IgD-negative memory B cell (primary cell): ENCODE data around the gene HOXD9. TPM values are rescaled to one million over a fixed set of nuclear protein-coding genes. Genes with fewer than 3 reads are reported as not detected.

Source experiments
- H3K27ac Mint-ChIP-seq, 3 donors: one replicate each; pipeline ENCODE4 v1.8.0; 2020 to 2022; ENCODE audit warnings: mild to moderate bottlenecking in 3 of 3, mixed read lengths in 3 of 3, moderate library complexity in 1 of 3
- H3K27me3 Mint-ChIP-seq: one replicate; pipeline ENCODE4 v1.8.0; 2021; ENCODE audit warnings: mixed read lengths
- H3K36me3 Mint-ChIP-seq: one replicate; pipeline ENCODE4 v1.8.0; 2020; ENCODE audit warnings: mild to moderate bottlenecking, mixed read lengths
- H3K4me1 Mint-ChIP-seq, 3 donors: one replicate each; pipeline ENCODE4 v1.8.0; 2020 to 2022; ENCODE audit warnings: mixed read lengths in 3 of 3, mild to moderate bottlenecking in 1 of 3
- H3K4me3 Mint-ChIP-seq, 4 donors: one replicate each; pipeline ENCODE4 v1.8.0; 2020 to 2022; ENCODE audit warnings: mild to moderate bottlenecking in 4 of 4, mixed read lengths in 4 of 4, moderate library complexity in 3 of 4
- H3K9me3 Mint-ChIP-seq, 3 donors: one replicate each; pipeline ENCODE4 v1.8.0; 2020 to 2021; ENCODE audit warnings: mixed read lengths in 3 of 3, mild to moderate bottlenecking in 1 of 3
- polyA plus RNA-seq: library from polyadenylated mRNA; unstranded; fragments of 300-500 nt; fragmentation: Illumina TruSeq; gene quantifications from one replicate; pipeline ENCODE4 v1.2.3, GENCODE V29; 2021

HOXD9 gene
- polyA plus RNA-seq: not detected

GRCh38 chr2:176122683-176123410, at the start of gene HOXD9:
Gene HOXD9 (plus strand): TSS chr2:176122719. CDS start chr2:176122769, 50 bp downstream.
- peak within 1 kb of the TSS; percentile 77 to 94 (median 84) for H3K27ac Mint-ChIP-seq
- H3K36me3 Mint-ChIP-seq: peaks cover 1% of the 10 kb centered on the region
- H3K27me3 Mint-ChIP-seq: peaks cover 66% of the 10 kb centered on the region
- peaks cover 0 to 6% (median 2%) of the 10 kb centered on the region in 3 donors for H3K9me3 Mint-ChIP-seq
- H3K4me1 Mint-ChIP-seq: peaks cover 2 to 6% (median 3%) of the 10 kb centered on the region in 3 donors
- peak within 1 kb of the TSS in 2 of 4 donors; percentile 68 to 84 for H3K4me3 Mint-ChIP-seq

DNA sequence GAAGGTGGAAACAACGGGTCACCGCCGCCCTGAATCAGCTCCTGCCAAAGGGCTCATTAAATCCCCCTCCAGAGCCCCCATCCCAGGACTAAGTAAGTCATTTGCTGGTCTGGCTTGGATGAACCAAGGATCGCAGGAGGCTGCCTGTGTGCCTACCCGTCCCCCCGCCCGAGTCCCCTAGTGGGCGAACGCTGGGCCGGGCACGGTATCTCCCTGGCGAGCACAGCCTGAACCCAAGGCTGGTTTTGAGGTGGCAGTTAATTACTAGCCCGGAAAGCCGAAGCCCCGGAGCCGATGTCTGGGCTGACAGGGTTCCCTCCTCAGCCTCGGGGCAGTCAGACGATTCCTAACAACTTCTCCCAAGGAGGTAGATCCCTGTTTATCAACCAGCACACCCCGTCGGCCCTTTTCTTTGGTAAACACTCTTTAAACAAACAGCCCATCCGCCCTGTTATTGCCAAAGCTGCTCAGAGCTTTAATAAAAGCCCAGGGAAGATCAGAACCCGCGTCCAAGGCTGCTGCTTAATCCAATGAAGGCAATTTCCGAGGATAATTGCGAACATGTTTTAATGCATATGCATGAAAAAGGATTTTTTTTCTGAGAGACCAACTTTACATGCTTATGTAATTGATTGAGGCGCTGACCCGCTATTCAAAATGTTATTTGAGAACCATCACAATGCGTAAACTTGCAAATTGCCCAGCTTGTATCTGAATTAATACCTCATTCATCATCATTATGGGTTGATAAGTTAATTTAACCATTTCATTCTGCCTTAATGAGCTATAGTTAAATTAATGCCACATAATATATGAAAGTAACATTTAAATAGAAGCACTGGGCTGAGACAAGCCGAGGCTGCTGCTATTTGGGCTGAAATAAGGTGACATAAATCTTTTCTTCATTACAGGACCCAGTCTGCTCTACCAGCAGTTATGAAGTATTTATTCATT, 49.3 kb upstream of the HOXD9 start:
- peaks cover 2 to 12% (median 3%) of the 10 kb centered on the region in 3 donors for H3K9me3 Mint-ChIP-seq
- H3K4me1 Mint-ChIP-seq: peaks cover 0 to 6% (median 5%) of the 10 kb centered on the region in 3 donors
- no peak overlapping the region for H3K4me3 Mint-ChIP-seq
- H3K27me3 Mint-ChIP-seq: peaks cover 75% of the 10 kb centered on the region
- H3K36me3 Mint-ChIP-seq: peaks cover 1% of the 10 kb centered on the region
- peak overlapping the region in 2 of 3 donors; percentile 55 to 85 for H3K27ac Mint-ChIP-seq

DNA sequence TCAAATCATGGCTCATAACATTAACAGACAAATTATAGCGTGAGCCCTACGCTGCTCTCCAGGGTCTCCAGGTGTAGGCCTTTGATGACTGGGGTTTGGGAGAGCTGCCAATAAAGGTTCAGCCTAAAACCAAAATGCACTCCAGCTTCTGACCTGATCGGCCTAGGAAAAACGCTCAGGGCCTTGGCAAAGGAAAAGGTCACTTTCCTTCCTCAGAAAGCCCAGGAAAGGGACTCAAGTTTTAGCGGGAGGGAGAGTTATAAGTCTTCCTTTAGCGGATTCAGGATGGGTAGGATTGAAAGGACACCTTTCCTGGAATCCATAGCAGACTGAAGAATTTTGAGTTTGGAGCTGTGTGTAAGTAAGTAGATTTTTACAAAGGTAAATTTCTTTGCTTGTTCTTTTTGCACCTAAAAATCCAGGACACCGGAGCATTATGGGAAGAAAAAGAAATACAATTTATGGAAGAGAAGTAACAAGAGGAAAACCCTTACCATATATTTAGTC, 47.5 kb upstream of the HOXD9 start:
- peaks cover 0 to 6% (median 2%) of the 10 kb centered on the region in 3 donors for H3K4me1 Mint-ChIP-seq
- H3K9me3 Mint-ChIP-seq: peaks cover 4 to 14% (median 6%) of the 10 kb centered on the region in 3 donors
- peaks cover 67% of the 10 kb centered on the region for H3K27me3 Mint-ChIP-seq
- H3K27ac Mint-ChIP-seq: peak overlapping the region in 2 of 3 donors; percentile 55 to 61
- H3K4me3 Mint-ChIP-seq: no peak overlapping the region
- peaks cover 1% of the 10 kb centered on the region for H3K36me3 Mint-ChIP-seq

- H3K27ac Mint-ChIP-seq: peak overlapping the region in 2 of 3 donors; percentile 0 to 61
- H3K4me3 Mint-ChIP-seq: peak overlapping the region in 1 of 4 donors; percentile 32
- H3K4me1 Mint-ChIP-seq: peaks cover 0 to 6% (median 2%) of the 10 kb centered on the region in 3 donors
These were observed 47.0 kb upstream of the HOXD9 start for GRCh38 chr2:176075481-176075880.

DNA sequence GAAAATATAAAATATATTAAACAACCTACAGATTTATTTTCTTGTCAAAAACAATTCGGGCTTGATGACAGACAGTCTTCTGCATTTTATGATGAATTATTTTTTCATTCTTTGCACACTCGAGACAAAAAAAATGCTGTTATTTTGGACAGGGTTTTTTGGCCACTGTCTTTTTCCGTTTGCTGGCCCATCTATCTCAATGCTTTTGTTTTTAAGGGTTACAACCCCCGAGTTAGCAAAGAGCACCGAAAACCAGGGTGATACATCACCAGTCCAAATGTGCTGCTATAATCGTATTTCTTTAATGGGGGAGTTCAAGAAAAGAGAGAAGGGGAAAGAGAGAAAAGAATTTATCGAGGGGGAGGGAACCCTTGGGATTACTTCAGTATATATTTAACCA, 46.5 kb upstream of the HOXD9 start:
- peaks cover 0 to 6% (median 2%) of the 10 kb centered on the region in 3 donors for H3K4me1 Mint-ChIP-seq
- peaks cover 61% of the 10 kb centered on the region for H3K27me3 Mint-ChIP-seq
- peaks cover 4 to 13% (median 6%) of the 10 kb centered on the region in 3 donors for H3K9me3 Mint-ChIP-seq
- peak overlapping the region in 1 of 3 donors; percentile 61 for H3K27ac Mint-ChIP-seq
- H3K36me3 Mint-ChIP-seq: peaks cover 1% of the 10 kb centered on the region
- peak overlapping the region in 1 of 4 donors; percentile 36 for H3K4me3 Mint-ChIP-seq

More at GRCh38 chr2:176075481-176075880, 47.0 kb upstream of the HOXD9 start:
- H3K36me3 Mint-ChIP-seq: peaks cover 1% of the 10 kb centered on the region
- H3K27me3 Mint-ChIP-seq: peaks cover 62% of the 10 kb centered on the region
- H3K9me3 Mint-ChIP-seq: peaks cover 4 to 14% (median 6%) of the 10 kb centered on the region in 3 donors

DNA sequence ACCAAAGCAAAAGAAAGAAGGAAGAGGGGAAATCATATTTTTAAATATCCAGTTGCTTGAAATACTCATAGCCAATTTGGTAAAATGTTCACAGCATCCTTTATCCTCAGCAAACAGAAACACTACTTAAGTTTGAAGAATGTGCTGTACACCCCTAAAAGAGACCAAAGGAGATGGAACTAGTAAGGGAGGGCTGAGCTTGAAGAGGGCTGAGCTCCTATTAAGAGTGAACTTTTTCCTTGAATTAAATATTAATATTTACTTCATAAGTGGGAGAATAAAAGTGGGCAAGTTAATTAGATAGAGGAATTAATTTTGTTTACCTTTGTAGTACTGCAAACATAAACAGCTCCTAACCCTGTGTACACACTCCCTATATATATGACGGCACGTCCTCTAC, 45.7 kb upstream of the HOXD9 start:
- H3K27me3 Mint-ChIP-seq: peaks cover 60% of the 10 kb centered on the region
- peaks cover 4 to 17% (median 6%) of the 10 kb centered on the region in 3 donors for H3K9me3 Mint-ChIP-seq
- peaks cover 0 to 6% (median 2%) of the 10 kb centered on the region in 3 donors for H3K4me1 Mint-ChIP-seq
- peaks cover 1% of the 10 kb centered on the region for H3K36me3 Mint-ChIP-seq
- H3K27ac Mint-ChIP-seq: peak overlapping the region in 1 of 3 donors; percentile 61
- peak overlapping the region in 1 of 4 donors; percentile 36 for H3K4me3 Mint-ChIP-seq

DNA sequence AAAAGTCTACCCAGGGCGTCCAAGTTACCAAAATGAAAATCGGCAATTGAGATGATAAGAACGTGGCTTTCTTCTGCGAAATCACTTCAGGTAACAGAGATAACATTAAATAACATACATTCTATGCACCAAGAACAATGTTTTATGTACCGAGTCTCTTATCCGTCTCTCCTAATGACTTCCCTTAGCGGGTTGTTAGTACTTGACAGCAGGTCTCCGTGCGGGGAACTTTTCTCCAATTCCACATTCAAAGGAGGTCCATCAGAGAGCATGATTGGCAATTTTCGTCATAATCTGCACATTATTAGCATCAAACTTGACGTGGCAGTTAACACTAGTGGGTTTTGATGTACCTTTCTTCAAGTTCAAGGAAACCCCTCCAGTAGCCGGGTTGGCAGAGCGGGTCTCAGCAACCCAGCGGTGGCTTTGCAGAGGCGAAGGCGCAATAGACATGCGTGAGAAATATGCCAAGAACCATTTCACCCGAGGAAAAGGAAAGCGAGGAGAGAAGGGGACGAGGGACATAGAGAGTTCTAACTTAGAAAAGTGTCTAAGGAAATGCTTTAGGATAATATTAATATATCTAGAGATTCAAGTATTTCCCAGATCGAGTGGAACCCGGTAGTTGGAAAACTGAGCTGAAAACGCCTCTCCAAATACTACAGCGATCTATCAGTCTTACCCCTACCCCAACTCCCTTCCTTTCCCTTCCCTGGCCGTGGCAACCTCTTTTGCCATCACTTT, 43.8 kb upstream of the HOXD9 start:
- Mint-ChIP-seq H3K27me3 (peaks cover 56% of the 10 kb centered on the region), H3K4me3 (peak overlapping the region in 2 of 4 donors; percentile 80 to 88), H3K4me1 (peaks cover 0 to 6% (median 2%) of the 10 kb centered on the region in 3 donors), H3K36me3 (peaks cover 1% of the 10 kb centered on the region), H3K27ac (peak overlapping the region; percentile 88 to 95 (median 93)), H3K9me3 (peaks cover 4 to 17% (median 6%) of the 10 kb centered on the region in 3 donors)

DNA sequence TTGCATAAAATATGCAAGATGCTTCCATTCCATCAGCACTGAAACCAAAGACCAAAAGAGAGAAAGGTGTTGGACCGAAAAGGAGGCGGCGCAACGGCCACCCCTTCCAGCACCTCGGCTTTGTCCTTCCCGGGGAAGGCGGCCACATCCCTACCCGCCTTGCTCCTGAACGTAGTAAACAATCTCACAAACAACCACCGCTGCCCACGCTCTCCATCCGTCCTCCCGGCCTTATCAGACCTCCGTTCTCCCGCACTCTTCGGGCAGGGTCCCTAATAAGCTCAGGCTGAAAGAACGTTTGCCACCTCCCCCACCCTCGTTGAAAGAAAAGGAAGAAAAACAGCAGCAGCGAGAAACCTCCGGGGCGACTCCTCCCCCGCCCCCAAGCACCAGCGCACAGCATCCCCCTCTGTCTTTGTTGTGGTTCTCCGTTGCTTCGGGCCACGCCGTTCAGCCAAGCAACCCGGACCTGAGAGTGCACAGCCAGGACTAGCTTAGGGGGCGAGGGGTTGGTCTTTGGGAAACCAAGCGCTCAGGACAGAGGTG, 43.2 kb upstream of the HOXD9 start:
- Mint-ChIP-seq H3K4me3 (peak overlapping the region in 3 of 4 donors; percentile 43 to 88 (median 80)), H3K9me3 (peaks cover 4 to 17% (median 6%) of the 10 kb centered on the region in 3 donors), H3K27ac (peak overlapping the region; percentile 88 to 95 (median 93)), H3K36me3 (peaks cover 1% of the 10 kb centered on the region), H3K27me3 (peaks cover 58% of the 10 kb centered on the region), H3K4me1 (peaks cover 0 to 6% (median 2%) of the 10 kb centered on the region in 3 donors)

DNA sequence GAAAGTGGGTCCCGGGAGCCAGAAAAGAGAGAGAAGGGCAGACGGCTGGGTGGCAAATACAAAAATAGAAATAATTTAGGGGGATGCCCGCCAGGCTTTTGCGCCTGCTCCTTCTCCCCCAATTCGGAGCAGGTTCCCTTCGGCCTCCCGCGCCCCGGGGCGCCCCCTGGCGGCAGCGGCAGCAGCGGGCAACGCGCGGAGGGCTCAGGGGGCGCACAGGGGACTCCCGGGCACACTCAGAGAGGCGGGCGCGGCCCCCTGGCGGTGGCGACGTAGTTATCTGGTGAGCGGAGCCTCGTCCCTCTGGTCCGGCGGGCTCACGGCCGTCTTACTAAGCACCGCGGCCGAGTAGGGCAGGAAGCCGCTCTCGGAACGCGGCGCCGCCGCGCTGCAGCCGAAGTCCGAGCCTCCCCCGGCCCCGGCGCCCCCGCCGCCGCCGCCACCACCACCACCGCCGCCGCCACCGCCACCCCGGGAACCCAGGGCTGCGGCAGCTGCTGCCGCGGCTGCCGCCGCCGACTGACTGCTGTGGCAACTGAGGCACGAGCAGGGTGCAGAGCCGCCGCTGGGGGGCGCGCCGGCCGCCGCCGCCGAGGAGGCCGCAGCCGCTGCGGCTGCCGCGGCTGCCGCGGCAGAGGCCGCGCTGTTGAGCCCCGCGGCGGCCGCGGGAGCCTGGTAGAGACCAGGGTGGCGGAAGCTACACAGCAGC, 42.5 kb upstream of the HOXD9 start:
- H3K9me3 Mint-ChIP-seq: peaks cover 4 to 19% (median 6%) of the 10 kb centered on the region in 3 donors

DNA sequence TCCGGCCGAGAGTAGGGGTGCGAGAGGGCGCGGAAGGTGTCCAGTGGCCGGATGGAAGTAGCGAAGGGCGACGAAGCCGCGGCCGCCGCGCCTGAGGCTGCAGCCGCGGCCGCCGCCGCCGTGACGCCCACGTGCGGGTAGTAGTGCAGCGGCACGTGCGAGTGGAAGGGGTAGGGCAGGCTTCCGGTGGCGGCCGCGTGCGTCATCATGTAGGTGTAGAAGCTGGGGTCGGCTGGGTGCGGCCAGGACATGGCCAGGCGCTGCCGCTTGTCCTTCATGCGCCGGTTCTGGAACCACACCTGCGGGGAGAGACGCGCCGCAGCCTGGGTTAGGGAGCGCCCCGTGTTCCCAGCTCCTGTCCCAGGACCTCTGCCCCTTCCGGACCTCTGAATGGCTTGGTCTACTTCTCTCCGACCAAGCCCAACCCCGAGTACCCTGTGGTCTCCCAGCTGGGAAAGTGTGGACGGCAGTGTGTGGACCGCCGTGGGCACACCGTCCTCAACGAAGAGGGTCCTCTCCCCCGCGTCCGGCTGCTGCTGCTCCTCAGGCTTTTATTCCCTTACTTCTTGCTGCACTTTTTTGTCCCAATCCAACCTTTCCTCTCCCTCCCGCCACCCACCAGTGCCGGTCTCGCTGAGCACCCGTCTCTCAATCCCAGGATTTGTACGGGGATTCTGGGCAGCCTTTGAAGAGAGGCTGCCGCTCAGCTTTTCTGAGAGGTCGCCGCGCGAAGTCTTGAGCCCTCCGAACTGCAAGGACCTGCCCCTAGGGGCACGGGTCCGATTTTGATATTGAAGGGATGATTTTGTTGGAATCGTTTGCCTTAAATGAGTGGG, 41.8 kb upstream of the HOXD9 start:
- H3K9me3 Mint-ChIP-seq: peaks cover 4 to 19% (median 6%) of the 10 kb centered on the region in 3 donors
- peaks cover 0 to 6% (median 2%) of the 10 kb centered on the region in 3 donors for H3K4me1 Mint-ChIP-seq
- H3K27ac Mint-ChIP-seq: peak overlapping the region; percentile 91 to 96 (median 92)
- peaks cover 50% of the 10 kb centered on the region for H3K27me3 Mint-ChIP-seq
- H3K4me3 Mint-ChIP-seq: peak overlapping the region in 3 of 4 donors; percentile 52 to 75 (median 67)
- peaks cover 1% of the 10 kb centered on the region for H3K36me3 Mint-ChIP-seq

More for the DNA sequence above, 42.5 kb upstream of the HOXD9 start:
- Mint-ChIP-seq H3K27me3 (peaks cover 58% of the 10 kb centered on the region), H3K4me3 (peak overlapping the region in 2 of 4 donors; percentile 43 to 88), H3K36me3 (peaks cover 1% of the 10 kb centered on the region), H3K4me1 (peaks cover 0 to 6% (median 2%) of the 10 kb centered on the region in 3 donors), H3K27ac (peak overlapping the region; percentile 88 to 96 (median 95))

DNA sequence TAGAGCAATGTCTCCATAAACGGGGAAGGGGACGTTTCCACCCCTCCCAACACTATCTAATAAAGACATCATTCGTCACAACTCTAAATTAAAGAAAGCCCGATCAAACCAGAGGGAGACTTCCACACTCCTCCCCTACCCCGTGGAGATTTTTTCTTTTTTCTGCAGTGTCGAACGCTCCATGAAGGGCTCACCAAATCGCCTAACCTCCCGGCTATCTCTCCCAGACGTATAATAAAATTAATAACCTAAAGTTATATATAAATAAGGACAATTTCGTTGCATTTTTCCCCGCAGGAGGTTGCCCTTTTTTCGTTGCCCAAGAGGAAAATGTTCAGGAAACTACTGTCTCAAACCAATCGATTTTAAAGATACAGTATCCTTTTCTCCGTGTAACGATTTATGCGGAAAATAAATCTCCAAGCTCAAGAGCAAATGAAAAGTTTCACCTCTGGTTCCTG, 41.1 kb upstream of the HOXD9 start:
- peaks cover 0 to 6% (median 2%) of the 10 kb centered on the region in 3 donors for H3K4me1 Mint-ChIP-seq
- peaks cover 49% of the 10 kb centered on the region for H3K27me3 Mint-ChIP-seq
- peaks cover 1% of the 10 kb centered on the region for H3K36me3 Mint-ChIP-seq
- peaks cover 3 to 15% (median 6%) of the 10 kb centered on the region in 3 donors for H3K9me3 Mint-ChIP-seq
- H3K4me3 Mint-ChIP-seq: peak overlapping the region in 3 of 4 donors; percentile 52 to 75 (median 67)
- H3K27ac Mint-ChIP-seq: peak overlapping the region; percentile 91 to 96 (median 92)

- H3K36me3 Mint-ChIP-seq: peaks cover 1% of the 10 kb centered on the region
- peaks cover 0 to 6% (median 2%) of the 10 kb centered on the region in 3 donors for H3K4me1 Mint-ChIP-seq
- peaks cover 1 to 17% (median 6%) of the 10 kb centered on the region in 3 donors for H3K9me3 Mint-ChIP-seq
- H3K27ac Mint-ChIP-seq: peak overlapping the region; percentile 90 to 96 (median 91)
- peak overlapping the region in 2 of 4 donors; percentile 67 to 72 for H3K4me3 Mint-ChIP-seq
- peaks cover 51% of the 10 kb centered on the region for H3K27me3 Mint-ChIP-seq
These were observed 40.5 kb upstream of the HOXD9 start for GRCh38 chr2:176081837-176082524.
